Stimulated activated naive B cell treated with anti-CD40 and anti-IgM and Interleukin-4, amounts not matched to agents 10 μg/mL and 1 μg/mL and 100 μg/mL, for 72 hours (primary cell): Measurements from ENCODE around the gene NTRK1.

Experiments
- ATAC-seq, 2 donors: fragments of 150-1000 bp; cut with Tn5 transposase; replicated peaks; 2 replicates each; pipeline ENCODE4 v1.10.0; 2021; ENCODE audit warnings: moderate library complexity in 1 of 2
- DNase-seq: peaks from one replicate; pipeline ENCODE4 v3.0.0; 2021
- H3K27ac Mint-ChIP-seq: one replicate; pipeline ENCODE4 v1.8.0; 2022; ENCODE audit warnings: mild to moderate bottlenecking, mixed read lengths
- H3K27me3 Mint-ChIP-seq, 2 donors: one replicate each; pipeline ENCODE4 v1.8.0; 2022; ENCODE audit warnings: mixed read lengths in 2 of 2
- H3K36me3 Mint-ChIP-seq, 2 donors: one replicate each; pipeline ENCODE4 v1.8.0; 2022; ENCODE audit warnings: mixed read lengths in 2 of 2, mild to moderate bottlenecking in 1 of 2
- H3K4me1 Mint-ChIP-seq, 2 donors: one replicate each; pipeline ENCODE4 v1.8.0; 2022; ENCODE audit warnings: mixed read lengths in 2 of 2, mild to moderate bottlenecking in 1 of 2
- H3K4me3 Mint-ChIP-seq, 2 donors: one replicate each; pipeline ENCODE4 v1.8.0; 2022; ENCODE audit warnings: mild to moderate bottlenecking in 2 of 2, mixed read lengths in 2 of 2, moderate library complexity in 1 of 2
- H3K9me3 Mint-ChIP-seq, 2 donors: one replicate each; pipeline ENCODE4 v1.8.0; 2022; ENCODE audit warnings: mixed read lengths in 2 of 2, mild to moderate bottlenecking in 1 of 2

NTRK1 gene

DNA sequence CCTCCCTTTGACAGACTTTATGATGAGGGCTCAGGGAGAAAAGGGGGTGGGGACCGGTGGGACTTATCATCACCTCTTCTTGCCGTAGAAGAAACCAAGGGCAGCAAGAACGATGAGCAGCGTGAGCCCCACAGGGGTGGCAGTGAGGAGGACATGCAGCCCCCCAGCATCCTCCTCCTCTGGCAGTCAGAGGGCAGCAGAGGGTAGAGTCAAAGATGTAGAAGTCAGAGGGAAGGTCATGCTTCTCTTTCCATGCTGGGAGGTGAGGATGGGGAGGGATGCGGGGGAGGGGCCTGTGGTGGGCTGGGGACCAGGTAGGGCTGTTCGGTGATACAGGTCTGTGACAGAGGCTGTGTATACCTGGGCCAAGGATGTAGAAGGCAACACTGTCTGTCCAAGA is 16.6 kb upstream of the NTRK1 start:
- Mint-ChIP-seq H3K36me3 (no peaks in the 10 kb centered on the region), H3K9me3 (no peaks in the 10 kb centered on the region), H3K4me1 (peaks cover 18 to 23% of the 10 kb centered on the region in 2 donors), H3K4me3 (no peak overlapping the region), H3K27me3 (peaks cover 92 to 94% of the 10 kb centered on the region in 2 donors), H3K27ac (no peak overlapping the region)
- DNase-seq (no peak), ATAC-seq (no peak)

DNA sequence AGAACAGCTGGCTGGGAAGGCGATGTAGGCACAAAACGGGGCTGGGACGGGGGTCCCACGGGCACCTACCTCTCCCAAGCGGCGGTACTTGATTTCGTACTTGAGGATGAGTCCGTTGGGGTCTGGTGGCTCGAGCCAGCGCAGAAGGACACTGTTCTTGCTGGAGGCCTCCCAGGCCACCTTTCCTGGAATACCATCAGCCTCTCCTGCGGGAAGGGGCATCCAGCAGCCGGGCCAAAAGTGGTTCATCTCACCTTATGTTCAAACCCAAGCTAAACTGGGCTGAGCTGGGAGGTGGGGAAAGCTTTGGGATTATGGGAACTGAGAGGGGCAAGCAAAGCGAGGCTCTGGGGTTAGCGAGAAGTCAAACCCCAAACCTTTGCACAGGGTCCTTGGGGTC is 16.0 kb upstream of the NTRK1 start:
- peaks cover 18 to 25% of the 10 kb centered on the region in 2 donors for H3K4me1 Mint-ChIP-seq
- ATAC-seq: no peak
- peaks cover 93 to 96% of the 10 kb centered on the region in 2 donors for H3K27me3 Mint-ChIP-seq
- H3K9me3 Mint-ChIP-seq: no peaks in the 10 kb centered on the region
- H3K36me3 Mint-ChIP-seq: no peaks in the 10 kb centered on the region
- H3K27ac Mint-ChIP-seq: no peak overlapping the region
- H3K4me3 Mint-ChIP-seq: peak overlapping the region; percentile 6 to 47
- DNase-seq: no peak

DNA sequence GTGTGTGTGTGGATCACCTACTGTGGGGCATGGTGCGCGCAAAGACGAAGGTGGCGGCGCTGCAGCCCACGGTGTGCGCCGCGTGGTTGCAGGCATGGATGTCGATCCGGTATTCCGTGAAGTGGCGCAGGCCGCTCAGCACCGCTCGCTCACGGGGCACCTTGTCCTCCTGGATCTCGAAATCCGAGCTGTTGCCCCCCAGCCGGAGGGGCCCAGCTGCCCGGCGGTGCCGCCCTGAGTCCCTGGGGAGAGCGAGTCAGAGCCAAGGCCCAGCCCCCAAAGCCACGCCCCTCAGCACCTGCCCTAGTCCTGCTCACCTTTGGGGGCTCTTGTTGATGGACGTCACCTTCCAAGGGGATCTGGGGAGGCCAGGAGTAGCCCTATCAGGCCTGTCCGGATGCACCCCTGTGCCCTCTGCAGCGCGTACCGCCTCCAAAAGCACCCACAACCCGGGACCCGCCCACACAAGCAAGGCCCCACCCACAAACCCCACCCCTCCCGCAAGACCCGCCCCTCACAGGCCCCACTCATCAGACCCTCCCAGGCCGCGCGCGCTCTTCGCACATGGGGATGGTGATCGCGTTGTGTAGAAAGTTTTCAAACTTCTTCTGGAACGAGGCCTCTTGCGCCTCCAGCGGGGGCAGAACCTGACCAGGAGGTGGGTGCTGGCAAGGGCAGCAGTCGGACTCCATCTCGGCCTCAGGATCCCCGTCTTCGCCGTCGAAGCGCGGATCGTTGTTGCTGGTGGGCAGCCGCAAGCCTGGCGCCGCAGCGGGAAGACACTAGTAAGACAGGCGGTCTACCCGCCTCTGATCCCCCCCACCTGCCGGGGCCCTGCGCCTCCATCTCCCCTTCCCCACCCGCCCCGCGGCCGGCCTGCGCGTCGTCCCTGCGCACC is 15.4 kb upstream of the NTRK1 start:
- Mint-ChIP-seq H3K27ac (no peak overlapping the region), H3K4me3 (peak overlapping the region; percentile 29 to 47), H3K9me3 (no peaks in the 10 kb centered on the region), H3K36me3 (no peaks in the 10 kb centered on the region), H3K27me3 (peaks cover 86 to 94% of the 10 kb centered on the region in 2 donors), H3K4me1 (peaks cover 16 to 25% of the 10 kb centered on the region in 2 donors)
- ATAC-seq (peak in 1 of 2 donors; percentile 24), DNase-seq (no peak)

DNA sequence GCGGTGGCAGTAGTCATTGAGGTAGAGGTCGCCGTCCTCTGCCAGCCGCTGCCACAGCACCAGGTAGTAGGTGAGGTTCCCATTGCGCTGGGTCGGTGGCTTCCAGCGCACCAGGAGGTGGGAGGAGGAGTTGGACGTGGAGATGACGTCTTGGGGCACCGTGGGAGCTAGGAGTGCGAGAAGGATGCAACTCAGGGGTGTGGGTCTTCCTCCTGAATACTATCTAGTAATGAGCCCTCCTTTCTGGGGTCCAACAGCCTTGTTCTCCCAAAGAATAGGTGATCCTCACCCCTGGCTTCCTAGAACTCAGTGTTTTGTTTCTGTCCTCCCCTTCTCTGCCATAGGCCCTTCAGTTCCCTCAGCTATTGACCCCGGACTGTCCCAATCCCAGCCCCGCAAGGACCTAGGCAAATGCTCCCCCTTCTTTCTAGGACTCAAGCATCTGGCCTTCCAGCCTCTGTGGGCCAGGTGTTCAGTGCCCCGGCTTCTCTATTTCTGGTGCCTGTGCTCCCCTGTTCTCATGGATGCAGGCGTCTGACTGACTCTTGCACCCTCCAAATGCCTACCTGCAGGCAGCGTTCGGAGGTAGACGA is 14.6 kb upstream of the NTRK1 start:
- Mint-ChIP-seq H3K4me3 (no peak overlapping the region), H3K27ac (no peak overlapping the region), H3K9me3 (no peaks in the 10 kb centered on the region), H3K36me3 (no peaks in the 10 kb centered on the region), H3K4me1 (peaks cover 16 to 25% of the 10 kb centered on the region in 2 donors), H3K27me3 (peaks cover 79 to 88% of the 10 kb centered on the region in 2 donors)
- DNase-seq: no peak
- no peak for ATAC-seq

DNA sequence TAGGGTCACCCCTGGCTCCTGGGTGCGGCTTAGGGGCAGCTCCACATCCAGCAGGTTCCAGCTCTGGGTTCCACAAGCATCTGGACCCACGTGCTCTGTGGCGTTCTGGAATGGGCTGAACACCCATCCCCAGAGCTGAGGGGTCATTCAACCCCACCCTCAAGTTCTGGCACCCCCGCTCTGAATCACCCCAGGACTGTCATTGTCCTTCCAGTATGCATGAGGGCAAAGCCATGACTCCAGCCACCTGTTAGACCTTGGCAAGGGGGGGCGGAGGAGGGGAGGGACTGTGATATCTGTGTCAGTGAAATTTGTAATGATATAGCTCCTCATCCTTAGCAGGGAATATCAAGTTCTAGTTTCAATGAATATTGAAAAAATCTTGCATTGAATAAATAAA is 14.0 kb upstream of the NTRK1 start:
- no peaks in the 10 kb centered on the region for H3K36me3 Mint-ChIP-seq
- no peak for DNase-seq
- H3K9me3 Mint-ChIP-seq: no peaks in the 10 kb centered on the region
- peaks cover 74 to 89% of the 10 kb centered on the region in 2 donors for H3K27me3 Mint-ChIP-seq
- ATAC-seq: no peak
- H3K4me1 Mint-ChIP-seq: peaks cover 16 to 25% of the 10 kb centered on the region in 2 donors
- no peak overlapping the region for H3K27ac Mint-ChIP-seq
- H3K4me3 Mint-ChIP-seq: no peak overlapping the region

DNA sequence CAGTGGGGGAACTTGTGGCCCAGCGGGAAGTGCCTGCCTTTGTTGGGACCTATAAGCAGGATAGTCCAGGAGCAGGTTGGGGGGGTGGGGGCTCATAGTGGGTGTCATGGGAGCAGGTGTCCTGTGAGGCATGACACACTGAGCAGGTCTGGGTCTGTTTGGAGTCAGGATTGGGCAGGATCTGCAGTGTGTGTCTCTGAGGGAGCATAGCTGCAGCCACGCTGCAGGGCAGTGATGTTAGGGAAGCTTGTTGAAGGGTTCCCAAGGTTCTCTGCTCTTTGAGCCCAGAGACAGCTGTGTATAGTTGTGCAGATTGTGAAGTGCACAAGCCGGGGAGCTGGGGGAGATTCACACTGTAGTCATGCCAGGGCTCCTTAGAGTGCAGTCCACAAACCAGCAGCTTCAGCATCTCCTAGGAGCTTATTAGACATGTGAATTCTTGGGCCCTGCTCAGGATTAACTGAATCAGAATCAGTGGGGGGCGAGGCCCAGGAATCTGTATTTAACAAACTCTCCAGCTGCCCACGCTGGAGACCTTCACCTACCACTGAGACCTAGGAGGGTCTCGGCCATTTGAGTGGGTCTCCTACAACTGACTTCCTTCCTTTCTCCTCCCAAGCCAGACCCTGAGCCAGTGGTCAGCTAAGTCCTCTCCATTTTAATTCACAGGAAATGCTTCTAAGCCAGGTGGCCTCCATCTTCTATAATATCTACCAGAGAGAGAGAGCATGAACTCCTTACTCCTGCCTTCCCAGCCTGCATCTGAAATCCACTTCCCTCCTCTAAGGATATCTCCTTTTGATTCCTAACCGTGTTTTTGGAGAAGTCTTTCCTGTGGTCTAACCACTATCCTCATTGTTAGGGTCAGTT is 12.8 kb upstream of the NTRK1 start:
- no peak for DNase-seq
- H3K9me3 Mint-ChIP-seq: no peaks in the 10 kb centered on the region
- no peak for ATAC-seq
- H3K27ac Mint-ChIP-seq: no peak overlapping the region
- peaks cover 16 to 25% of the 10 kb centered on the region in 2 donors for H3K4me1 Mint-ChIP-seq
- no peaks in the 10 kb centered on the region for H3K36me3 Mint-ChIP-seq
- peaks cover 69 to 86% of the 10 kb centered on the region in 2 donors for H3K27me3 Mint-ChIP-seq
- no peak overlapping the region for H3K4me3 Mint-ChIP-seq

DNA sequence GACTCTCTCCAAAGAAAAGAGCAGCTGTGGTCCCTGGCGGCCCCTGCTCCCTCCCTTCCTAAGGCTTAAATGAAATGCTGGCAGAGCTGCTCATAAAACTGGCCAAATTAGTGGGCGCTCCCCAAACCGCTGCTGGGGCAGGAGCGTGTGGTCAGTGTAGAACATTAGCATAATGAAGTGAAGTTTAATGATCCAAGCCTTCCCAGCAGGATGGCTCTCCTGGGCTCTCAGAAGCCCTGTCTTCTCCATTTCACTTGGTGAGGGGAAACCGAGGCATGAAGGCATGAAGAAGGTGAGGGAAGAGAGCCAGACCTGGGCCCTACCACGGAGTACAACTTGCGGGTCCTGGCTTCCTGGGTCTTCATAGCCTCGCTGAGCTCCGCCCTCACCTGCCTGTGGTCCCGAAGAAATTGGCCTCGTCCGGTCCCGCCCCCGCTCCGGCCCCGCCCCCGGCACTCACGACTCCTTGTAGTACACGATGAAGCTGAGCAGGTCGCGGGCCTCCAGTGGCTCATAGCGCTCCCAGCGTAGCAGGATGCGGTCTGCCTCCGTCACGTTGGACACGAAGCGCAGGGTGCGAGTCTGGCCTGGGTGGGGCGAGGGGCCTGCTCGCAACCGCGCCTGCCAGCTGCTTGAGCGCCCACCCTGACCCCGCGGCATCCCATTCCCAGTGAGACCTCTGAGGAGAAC is 12.1 kb upstream of the NTRK1 start:
- H3K4me1 Mint-ChIP-seq: peaks cover 16 to 25% of the 10 kb centered on the region in 2 donors
- peak; percentile 46 to 54 for ATAC-seq
- H3K27me3 Mint-ChIP-seq: peaks cover 70 to 86% of the 10 kb centered on the region in 2 donors
- H3K27ac Mint-ChIP-seq: no peak overlapping the region
- H3K4me3 Mint-ChIP-seq: no peak overlapping the region
- H3K36me3 Mint-ChIP-seq: no peaks in the 10 kb centered on the region
- no peak for DNase-seq
- H3K9me3 Mint-ChIP-seq: no peaks in the 10 kb centered on the region

DNA sequence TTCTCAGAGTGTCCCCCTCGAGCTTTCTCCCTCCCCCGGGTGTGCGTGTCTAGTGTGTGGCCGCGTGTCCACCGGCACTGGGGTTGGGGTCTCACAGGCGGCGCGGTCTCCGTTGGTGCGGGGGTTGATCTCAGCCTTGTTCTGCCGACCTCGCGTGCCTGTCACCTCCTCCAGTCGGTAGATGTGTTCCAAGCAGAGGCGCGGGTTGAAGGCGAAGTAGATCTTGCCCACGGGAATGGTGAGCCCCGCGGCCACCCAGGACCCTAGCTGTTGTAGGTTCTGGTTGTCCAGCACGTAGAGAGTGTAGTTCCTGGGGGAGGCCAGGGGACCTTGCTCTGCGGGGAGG is 11.5 kb upstream of the NTRK1 start:
- no peak overlapping the region for H3K4me3 Mint-ChIP-seq
- no peak overlapping the region for H3K27ac Mint-ChIP-seq
- no peak for ATAC-seq
- H3K9me3 Mint-ChIP-seq: no peaks in the 10 kb centered on the region
- no peaks in the 10 kb centered on the region for H3K36me3 Mint-ChIP-seq
- peaks cover 70 to 85% of the 10 kb centered on the region in 2 donors for H3K27me3 Mint-ChIP-seq
- no peak for DNase-seq
- H3K4me1 Mint-ChIP-seq: peaks cover 13 to 25% of the 10 kb centered on the region in 2 donors

DNA sequence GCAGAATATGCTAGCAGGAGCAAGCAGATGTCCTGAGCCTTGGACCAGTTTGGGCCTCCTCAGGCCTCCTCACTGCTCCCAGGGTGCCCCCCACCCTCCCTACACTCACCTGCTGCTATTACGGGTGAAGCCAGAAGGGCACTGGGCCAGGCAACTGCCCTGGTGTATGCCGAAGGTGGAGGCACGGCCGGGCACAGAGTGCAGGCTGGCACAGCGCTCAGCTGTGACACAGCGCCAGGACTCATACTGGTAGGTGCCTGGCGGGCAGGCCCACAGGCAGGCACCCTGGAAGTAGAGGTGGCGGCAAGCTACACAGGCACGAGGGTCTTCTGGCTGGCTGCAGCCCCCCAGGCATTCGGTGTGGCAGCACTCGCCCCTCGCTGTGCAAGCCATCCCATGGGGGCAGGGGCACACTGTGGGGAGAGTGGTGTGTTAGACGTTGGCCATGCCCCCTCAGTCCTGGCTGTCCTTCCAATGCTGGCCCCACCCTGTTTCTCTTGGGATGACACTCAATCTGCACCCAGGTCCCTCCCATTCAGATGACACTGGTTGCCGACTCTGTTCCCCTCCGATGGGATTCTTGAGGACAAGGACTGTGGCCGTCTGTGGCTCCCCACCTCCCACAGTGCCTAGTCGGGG is 8.8 kb upstream of the NTRK1 start:
- Mint-ChIP-seq H3K27ac (no peak overlapping the region), H3K4me1 (peaks cover 7 to 13% of the 10 kb centered on the region in 2 donors), H3K9me3 (no peaks in the 10 kb centered on the region), H3K27me3 (peaks cover 53 to 70% of the 10 kb centered on the region in 2 donors), H3K36me3 (no peaks in the 10 kb centered on the region), H3K4me3 (no peak overlapping the region)
- no peak for ATAC-seq
- DNase-seq: no peak

DNA sequence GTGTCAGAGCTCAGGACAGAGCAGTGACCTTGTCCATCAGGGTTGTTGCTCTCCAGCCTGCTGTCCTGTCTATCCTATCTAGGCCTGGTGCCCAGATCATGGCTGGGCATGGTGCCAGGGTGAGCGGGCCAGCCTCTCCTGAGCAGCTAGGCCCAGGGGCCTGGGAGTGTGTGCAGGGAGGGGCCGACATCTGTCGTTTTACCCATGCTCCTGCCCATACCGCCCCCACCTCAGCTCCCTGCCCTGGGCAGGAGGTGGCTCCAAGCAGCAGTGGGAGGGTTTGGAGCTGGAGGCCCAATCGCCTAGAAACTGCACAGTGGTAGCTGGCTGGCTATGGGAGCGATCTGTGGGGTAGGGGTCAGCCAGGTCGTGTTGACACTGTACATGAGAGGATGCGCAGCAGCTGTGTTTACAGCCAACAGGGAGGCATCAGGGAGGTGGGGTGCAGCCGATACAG is 8.2 kb upstream of the NTRK1 start:
- Mint-ChIP-seq H3K27me3 (peaks cover 53 to 70% of the 10 kb centered on the region in 2 donors), H3K9me3 (no peaks in the 10 kb centered on the region), H3K4me3 (no peak overlapping the region), H3K27ac (no peak overlapping the region), H3K36me3 (no peaks in the 10 kb centered on the region), H3K4me1 (peaks cover 7 to 13% of the 10 kb centered on the region in 2 donors)
- no peak for DNase-seq
- no peak for ATAC-seq

DNA sequence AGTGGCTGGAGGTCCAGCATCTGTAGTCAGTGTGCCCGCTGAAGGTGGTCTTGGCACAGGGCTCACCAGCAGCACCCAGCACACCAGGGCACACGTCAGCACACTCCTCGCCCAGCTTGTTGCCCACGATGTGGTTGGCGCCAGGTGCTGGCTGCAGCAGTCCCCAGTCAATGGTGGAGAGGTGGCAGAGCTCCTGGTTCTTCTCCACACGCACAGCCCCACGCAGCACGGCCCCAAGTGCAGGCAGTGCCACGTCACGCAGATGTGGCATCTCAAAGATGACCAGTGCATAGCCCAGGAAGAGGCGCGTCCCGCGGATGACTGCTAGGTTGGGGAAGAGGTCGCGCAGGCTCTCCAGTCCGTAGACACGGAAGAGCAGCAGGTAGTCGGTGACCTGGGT is 6.9 kb upstream of the NTRK1 start:
- no peak for ATAC-seq
- H3K9me3 Mint-ChIP-seq: no peaks in the 10 kb centered on the region
- H3K27ac Mint-ChIP-seq: no peak overlapping the region
- H3K27me3 Mint-ChIP-seq: peaks cover 53 to 70% of the 10 kb centered on the region in 2 donors
- no peak for DNase-seq
- no peaks in the 10 kb centered on the region for H3K36me3 Mint-ChIP-seq
- H3K4me3 Mint-ChIP-seq: no peak overlapping the region
- H3K4me1 Mint-ChIP-seq: peaks cover 5 to 8% of the 10 kb centered on the region in 2 donors

DNA sequence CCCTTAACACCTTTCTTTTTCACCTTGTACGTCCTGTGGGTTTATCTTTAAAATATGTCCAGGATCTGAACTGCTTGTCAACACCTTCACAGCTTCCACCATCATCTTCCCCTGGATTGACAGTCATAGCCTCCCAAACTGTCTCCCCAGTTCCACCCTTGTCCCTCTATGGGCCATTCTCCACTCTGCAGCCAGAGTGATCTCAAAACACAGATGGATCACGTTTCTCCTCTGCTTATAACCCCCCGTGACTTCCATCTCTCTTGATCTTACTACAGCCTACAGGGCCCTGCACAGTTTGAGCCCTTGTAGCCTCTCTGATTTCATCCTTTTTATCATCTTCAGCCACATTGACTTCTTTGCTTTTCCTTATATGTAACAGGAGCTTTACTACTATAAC is 6.0 kb upstream of the NTRK1 start:
- Mint-ChIP-seq H3K27ac (no peak overlapping the region), H3K27me3 (peaks cover 48 to 65% of the 10 kb centered on the region in 2 donors), H3K4me3 (no peak overlapping the region), H3K36me3 (no peaks in the 10 kb centered on the region), H3K9me3 (no peaks in the 10 kb centered on the region), H3K4me1 (peaks cover 3 to 4% of the 10 kb centered on the region in 2 donors)
- DNase-seq (no peak), ATAC-seq (no peak)

DNA sequence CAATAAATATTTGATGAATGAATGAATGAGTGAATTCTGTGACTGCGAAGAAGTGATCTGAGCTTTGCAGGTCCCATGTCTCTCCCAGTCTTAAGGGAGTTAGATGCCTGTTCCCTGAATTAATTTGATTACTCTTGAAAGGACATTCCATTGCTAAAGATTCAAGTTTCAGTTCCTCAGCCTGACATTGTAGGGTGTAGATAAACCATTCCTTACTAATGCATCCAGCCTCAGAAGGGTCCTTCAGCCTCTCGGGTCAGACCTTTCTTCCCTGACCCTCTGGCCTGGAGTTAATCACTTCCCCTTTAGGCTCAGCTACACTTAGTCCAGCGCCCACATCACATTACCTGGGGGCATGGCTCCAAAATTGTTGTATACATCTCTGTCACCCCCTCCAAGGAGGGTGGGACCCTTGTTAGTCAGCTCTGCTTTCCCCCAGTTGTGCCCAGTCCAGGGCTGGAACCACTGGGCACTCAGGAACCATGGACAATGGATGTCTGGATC is 4.3 kb upstream of the NTRK1 start:
- Mint-ChIP-seq H3K4me3 (no peak overlapping the region), H3K9me3 (no peaks in the 10 kb centered on the region), H3K27ac (no peak overlapping the region), H3K27me3 (peaks cover 54 to 69% of the 10 kb centered on the region in 2 donors), H3K4me1 (peaks cover 7 to 13% of the 10 kb centered on the region in 2 donors), H3K36me3 (no peaks in the 10 kb centered on the region)
- no peak for ATAC-seq
- DNase-seq: no peak
